Measurements from ENCODE around the gene GLIS1. TPM values are rescaled to one million over a fixed set of nuclear protein-coding genes. Genes with fewer than 3 reads are reported as not detected.

The GLIS1 gene
- total RNA-seq, 1 donor from 2014 or later = 2.1 TPM

DNA sequence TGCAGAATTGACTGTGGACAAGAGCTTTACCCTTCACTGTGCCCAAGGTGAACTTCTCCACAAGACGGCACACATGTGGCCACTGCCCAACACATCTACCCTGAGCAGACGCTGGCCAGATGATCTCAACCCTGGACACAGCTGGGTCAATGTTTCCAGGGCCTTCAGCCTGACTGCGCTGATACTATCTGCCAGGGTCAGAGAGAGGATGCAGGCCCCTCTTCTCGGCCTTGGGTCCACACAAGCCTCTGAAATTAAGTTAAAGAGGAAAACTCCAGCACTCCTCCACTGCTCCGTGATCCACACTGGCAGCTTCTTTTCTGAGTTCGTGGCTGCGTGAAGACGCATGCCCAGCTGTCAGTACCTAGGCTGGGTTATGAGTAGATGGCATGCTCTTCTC is 58.1 kb downstream of the GLIS1 start:
- DNase-seq (ENCODE audit: low spot score) = no peak

DNA sequence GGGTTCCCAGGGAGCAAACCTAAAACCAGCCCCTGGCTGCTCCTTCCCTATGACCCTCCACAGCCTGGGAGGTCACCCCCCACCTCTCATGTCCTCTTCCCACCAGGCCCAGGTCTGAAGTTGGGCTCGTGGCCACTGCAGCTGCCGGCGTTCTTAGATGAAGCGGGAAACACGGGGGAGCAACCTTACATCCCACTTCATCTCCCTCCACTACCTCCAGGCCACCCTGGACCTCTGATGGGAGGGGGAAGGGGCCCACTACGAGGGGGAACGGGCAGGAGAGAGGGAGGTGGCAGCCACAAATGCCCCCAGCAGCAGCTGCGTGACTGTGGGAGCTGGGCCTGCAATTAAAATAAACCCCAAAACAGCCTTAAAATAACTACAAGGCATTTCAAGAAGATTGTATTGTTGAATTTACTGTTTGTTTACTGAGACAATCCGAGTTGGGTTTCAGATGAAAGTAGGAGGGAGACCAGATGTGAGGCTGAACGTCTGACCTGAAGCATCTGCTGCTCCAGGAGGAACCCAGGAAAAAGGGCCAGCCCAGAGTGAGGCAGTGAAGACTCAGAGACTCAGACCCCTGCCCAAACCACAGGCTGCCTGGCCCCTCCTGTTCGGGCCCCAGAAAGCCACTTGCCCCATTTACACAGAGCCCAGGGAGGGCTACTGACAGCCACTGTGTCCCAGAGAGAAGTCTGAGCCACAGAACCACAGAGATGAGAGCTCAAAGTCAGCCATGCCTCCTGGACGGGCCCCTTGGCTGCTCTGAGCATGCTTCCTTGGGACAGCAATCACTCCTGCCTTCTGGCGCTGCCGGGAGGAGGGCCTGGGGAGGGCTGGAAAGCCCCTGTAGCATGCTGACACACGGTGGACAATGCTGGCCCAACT is 59.8 kb downstream of the GLIS1 start:
- DNase-seq (ENCODE audit: low spot score) = no peak

DNA sequence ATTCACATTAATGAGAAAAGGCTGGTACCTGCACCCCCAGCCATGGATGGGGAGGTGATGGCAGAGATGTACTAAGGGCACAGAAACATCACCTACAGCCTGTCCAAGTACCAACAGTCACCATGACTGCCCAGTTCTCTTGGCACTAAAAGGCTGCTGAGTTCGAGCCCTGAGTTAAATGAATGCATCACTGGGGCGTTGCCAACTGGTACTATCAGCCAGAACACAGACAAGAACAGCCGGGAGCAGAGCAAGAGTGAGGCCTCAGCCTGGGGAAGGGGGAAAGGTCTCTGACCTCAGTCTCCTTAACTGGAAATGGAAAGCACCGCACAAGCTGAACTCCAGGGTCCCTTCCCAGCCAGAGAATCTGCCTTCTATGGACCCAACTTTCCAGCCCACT is 60.5 kb downstream of the GLIS1 start:
- no peak for DNase-seq (ENCODE audit: low spot score)

DNA sequence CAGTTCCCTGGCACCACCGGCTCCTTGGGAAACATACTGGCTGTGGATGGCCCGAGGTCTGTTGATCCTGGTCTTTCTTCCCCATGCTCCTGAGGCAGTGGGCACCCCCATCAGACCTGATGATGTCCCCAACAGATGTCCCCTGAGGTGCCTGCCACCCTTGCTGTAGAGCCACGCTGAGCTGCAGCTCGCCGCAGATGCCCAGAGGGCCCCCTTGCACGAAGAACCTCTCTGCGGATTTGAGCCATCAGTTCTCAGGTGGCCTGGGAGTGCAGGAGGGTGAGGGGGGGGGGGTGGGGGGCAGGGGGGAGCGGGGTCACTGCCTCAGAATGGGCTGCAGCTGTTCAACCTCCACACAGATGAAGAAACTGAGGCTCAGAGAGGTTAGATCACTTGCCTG is 60.9 kb downstream of the GLIS1 start:
- no peak for DNase-seq (ENCODE audit: low spot score)

DNA sequence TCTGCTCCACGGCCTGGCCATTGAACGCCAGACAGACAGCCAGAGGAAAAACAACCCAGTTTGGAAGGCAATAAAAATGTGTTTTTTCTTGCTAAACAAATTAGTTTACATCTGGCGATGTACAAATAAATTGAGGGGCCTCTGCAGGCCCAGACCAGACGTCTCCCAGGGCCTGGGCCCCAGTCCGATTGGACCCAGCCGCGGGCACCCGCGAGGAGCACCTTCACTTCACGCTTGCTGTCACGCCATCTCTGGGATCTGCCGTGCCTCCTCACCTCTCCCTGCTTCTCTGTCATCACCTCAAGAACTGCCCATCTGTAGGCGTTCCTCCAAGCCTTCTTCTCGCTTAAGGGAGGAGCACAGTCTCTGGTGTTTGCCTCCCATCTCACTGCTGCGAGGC is 61.5 kb downstream of the GLIS1 start:
- no peak for DNase-seq (ENCODE audit: low spot score)

DNA sequence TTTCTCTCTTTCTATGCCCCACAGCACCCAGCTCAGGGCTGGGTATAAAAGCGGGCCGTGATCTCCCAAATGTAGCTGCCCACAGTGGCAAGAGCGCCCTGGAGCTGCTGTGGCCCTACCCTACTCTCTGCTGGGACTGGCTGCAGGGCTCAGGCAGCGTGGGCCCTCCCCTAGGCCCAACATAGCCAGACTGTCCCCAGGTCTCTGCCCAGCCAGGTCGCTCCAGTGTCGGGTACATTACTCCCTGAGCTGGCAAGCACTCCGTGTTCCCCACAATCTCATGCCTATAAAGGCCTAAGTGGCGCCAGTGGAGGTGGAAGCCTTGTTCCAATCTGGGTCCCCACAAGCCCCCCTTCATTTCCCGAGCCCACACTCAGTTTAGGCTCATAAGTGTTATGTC is 66.2 kb downstream of the GLIS1 start:
- DNase-seq (ENCODE audit: low spot score) = no peak

DNA sequence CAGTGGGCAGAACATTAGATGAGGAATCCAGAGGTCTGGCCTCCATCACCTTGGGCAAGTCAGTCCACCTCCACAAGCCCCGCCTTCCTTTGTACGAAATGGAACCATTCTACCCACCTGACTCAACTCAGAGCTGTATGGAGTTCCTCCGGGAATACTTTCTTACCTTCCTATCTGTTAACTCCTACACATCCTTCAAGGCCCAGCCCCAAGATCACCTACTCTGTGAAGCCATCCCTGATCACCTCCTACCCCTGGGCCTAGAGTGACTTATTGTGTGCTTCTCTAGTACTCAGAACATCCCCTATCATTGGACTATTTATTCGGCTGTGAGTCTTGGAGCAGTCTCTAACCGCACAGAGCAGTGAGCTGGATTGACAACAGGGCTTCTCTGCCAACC is 66.7 kb downstream of the GLIS1 start:
- no peak for DNase-seq (ENCODE audit: low spot score)

DNA sequence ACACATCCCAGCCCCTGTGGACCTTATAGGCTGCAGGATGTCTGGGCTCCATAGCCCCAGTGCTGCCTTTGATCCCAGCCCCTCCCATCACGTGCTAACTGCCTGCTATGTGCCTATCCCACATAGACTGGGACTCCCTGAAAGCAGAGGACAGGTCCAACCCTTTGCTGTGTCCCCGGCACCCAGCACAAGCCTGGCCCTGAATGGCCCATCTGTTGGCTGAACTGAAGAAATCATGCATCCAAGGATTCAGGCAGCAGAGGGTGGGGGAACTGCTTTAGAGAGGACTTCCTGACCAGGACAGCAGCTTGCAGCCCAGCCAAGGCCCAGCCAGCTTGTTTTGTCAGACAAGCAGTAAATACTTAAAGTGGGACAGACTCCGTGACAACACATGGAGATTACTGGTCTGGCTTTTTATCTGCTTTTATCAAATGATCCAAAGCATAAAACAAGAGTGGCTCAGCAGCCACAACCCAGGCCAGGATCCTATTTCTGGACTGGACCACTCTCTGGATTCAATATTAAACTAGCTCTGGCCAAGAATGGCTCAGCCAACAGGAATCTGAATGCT is 69.3 kb downstream of the GLIS1 start:
- no peak for DNase-seq (ENCODE audit: low spot score)

DNA sequence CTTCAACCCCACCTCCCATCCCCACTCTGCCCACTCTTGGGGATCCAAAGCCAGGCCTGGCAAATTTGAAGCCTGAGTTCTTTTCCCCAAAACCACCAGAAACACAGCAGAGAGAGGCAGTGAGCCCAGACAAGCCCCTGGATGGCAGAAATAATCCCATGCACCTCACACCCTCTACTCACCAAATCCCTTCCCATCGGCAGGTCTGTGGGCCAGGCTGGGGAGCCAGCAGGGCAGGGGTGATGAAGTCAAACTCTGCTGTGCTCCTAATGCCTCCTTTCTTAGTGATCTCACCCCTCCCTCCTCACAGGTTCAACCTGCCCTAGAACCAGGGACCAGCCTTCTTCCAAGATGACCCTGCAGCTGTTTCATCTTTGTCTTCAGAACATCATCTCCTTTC is 72.4 kb downstream of the GLIS1 start:
- no peak for DNase-seq (ENCODE audit: low spot score)

DNA sequence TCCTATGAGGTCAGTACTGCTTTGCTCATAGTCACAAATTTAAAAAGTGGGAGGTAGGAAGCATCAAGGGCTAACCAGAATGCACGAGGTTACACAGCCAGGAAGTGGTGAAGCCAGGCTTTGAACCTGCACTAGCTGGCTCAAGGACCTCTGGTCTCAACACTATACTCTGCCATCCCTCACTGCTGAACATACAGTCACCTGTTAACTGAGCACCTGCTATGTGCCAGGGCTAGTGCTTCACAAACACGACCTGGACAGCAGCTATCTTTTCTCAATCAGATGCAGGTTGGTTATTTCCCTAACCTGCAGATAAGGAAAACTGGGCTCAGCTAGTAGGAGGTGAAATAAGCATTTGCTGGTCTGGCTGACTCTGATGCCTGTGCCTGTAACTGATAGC is 73.0 kb downstream of the GLIS1 start:
- DNase-seq (ENCODE audit: low spot score) = no peak

DNA sequence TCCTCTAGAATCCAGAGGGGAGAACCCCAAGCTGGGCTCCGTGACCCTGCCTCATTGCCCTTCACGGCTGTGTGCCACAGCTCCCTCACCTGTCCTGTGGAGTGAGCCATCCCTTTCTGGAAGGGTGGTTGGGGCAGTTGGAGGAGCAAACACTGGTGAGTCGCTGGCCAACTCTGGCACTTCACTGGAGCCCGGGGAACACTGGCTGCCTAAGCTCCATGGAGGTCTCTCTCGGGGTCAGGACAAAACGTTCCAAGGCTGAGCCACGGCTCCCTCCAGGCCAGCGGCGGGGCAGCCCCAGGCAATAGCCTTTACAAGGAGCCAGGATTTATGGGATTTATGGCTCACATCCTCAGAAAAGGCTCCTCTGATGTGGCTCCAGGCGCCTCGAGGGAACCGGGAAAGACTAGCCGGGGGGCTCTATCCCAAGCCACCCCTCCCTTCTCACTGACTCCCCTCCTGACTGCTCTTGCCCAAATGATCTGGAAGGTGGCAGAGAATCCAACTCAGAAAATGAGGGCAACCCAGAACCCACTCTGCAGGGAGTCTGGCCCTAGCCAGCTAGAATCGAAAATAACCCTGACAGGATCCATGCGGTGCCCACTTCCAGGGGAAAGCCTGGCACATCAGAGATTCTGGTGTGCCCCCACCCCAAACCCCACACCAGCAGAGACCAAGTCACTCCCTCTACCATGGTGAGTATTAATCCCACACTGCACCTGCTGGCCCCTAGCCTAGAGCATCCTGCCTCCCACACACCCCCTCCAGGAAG is 75.2 kb downstream of the GLIS1 start:
- no peak for DNase-seq (ENCODE audit: low spot score)

DNA sequence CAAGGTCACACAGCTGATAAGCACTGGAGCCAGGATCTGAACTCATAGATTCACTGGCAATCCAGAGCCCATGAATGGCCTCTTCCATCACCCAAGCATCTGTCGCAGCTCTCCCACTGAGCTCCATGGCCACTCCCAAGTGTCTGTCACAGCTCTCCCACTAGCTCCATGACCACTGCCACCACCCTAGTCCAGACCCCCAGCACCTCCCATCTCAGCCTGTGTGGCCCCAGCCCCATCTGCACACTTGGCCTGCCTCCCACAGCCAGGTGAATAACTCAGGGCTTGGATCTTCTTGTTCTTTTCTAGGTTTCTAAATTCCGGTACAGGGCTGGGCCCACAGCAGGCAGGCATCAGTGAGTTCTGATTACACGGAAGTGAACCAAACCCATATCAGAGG is 76.0 kb downstream of the GLIS1 start:
- no peak for DNase-seq (ENCODE audit: low spot score)

DNA sequence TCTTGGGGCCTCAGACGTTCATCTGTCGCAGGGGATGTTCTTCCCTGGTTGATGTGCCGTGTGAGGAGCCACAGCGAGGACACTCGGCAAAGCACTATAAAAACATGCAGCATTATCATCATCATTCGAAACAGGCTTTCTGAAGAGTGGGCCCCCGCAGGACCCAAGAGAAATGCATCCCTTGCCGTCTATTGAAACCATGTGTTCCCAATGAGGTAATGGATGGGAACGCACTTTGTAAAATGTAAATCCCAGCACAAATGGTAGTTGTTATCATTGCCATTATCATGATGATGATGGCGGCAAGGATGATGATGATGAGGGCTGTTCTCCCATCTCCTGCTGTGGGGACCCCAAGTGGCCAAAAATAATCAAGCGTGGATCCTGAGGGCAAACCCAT is 76.8 kb downstream of the GLIS1 start:
- DNase-seq (ENCODE audit: low spot score) = no peak

DNA sequence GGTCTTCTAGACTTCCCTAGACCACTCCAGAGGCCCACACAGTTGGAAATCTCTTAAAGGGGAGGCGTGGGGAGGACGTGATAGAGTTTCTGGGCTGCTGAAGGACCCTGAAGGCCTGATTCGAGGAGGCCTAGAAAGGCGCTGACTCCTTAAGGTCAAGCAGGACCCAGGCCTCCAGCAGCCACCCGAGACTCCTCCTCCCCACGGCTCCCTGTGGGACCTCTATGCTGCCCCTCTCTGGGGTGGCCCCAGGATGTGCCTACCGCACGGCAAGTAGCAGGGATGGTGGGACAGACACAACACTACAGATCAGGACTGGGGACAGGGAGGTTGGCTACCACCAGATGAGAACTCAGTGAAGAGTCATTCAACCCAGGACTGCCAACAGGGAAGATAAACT is 77.5 kb downstream of the GLIS1 start:
- DNase-seq (ENCODE audit: low spot score) = no peak

DNA sequence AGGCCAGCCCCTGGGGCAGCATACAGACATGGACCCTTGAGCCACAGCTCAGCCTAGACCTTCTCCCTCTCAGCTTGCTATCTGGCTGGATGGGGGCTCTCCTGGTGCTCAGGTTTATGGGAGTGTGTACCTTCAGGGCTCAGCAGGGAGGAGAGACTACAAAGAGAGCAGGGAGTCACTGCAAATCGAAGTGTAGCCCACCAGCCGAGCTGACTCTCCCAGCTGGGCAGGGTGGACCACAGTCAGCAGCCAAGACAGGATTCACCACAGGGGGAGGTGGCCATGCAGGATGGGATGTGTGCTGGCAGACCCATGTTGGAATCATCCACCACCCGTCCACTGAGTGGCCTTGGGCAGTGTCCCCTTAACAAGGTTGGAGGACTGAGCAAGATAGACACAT is 78.3 kb downstream of the GLIS1 start:
- no peak for DNase-seq (ENCODE audit: low spot score)

DNA sequence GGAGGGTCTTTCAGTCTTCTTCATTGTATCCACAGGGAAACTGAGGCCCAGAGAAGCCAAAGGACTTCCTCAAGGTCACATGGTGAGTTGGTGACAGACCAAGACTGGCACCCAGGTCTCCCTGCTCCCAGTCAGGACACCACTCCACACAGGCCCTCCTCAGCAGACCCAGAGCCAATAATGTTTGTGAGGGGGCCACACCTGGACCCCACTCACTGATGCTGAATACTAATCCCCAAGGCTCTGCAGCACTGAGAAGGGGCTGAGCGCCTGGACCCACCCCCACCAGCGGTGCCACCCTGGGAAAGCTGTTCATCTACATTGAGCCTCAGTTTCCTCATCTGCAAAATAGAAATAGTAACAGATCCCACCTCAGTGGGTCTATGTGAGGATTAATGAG is 79.5 kb downstream of the GLIS1 start:
- no peak for DNase-seq (ENCODE audit: low spot score)

DNA sequence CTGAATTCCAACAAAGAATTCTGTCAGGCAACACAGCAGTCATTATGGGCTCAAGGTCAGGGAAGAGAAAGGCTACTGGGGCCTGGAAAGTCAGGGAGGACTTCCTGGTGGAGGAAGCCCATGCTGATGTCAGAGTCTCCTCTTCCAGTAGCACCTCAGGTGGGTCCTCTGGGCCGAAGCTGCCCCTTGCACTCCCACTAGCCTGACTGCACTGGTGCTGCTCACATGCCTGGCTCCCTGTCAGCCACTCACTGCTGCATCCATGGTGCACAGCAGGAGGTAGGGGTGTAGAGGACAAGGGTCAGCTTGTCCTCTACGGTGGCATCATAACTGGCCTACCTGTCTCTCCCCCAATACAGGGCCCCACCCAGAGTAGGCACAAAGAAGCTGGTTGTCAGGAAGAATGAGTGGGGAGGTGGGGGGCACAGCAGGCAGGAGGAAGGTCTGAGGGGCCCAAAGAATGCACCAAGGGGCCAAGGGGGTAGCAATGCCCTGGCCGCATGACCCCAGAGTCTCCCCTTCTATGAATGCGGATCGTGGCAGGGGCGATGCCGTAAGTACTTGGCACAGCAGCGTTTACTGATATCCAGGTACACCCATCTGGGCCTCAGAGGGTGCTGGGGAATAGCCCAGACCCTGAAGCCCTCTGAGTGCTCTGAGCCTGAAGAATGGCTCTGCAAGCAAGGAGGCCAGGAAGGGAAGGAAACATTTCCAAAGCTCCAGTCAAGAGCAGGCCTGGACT is 80.3 kb downstream of the GLIS1 start:
- DNase-seq (ENCODE audit: low spot score) = no peak

DNA sequence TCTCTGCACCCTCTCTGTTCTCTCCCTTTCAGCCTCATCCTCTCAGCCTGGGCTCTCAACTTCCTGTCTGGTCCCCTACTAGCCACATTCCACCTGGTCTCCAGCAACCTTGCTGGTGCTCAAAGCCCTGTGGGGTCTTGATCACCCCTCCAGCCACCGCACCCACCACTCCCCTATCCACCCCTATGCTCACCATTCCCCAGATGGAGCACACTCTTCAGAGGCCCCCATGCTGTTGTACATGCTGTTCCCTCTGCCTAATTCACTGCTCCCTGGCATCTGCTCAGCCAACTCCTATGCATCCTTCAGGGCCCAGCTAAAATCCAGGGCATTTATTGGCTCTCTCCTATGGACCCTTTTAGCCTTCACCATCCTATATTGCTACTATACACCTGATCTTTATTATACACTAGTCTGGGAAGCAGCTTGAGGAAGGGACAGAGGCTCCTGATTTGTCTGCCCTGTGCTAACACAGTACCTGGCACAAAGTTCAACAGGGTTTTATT is 81.0 kb downstream of the GLIS1 start:
- DNase-seq (ENCODE audit: low spot score) = no peak

DNA sequence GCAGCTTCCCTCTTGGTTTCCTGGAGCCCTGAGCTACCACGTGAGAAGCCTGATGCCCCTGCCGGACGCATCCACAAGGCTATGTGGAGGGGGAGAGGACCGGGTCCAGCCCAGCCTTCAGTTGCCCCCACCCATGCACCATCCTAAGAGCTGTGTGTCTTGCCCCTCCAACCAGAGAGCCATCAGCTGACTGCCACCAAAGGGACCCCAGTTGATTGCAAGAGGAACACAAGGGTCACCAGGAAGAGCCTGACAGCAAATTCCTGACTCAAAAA is 81.5 kb downstream of the GLIS1 start:
- DNase-seq (ENCODE audit: low spot score) = no peak

DNA sequence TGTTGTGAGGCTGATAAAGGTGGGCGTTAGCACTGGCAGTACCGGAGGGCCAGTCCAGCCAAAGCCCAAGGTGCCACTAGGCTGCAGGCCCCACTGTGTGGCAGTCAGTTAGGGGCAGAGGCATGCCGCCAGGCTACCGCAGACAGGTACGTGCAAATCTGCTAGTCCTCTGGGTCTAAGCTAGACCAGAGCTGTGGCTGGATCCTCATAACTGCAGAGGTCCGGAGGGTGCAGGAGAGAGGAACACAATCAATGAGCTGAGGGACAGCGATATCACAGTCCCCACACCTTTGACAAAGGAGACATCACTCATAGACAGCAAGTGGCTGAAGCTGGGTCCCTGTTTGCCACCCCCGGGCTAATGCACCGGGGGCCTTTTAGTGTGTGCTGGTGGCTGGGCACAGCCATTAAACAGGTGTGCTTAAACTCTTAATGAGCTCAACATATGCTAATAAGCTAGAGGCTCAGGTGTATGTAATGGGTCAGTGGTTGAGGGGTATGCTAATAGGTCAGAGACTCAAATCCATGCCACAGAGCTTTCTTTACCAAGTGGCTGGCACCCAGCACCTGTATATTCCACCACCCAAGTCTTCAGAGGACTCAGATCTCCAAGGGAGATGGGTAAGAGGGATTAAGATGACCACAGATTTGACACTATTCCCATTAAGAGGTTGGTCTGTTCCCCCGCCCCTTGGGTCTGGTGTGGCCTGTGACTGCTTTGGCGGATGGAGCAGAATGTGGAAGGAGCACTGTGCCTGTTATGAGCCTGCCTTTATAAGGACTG is 82.0 kb downstream of the GLIS1 start:
- DNase-seq (ENCODE audit: low spot score) = no peak
